Measurements from ENCODE around the gene TECPR1.

The TECPR1 gene

DNA sequence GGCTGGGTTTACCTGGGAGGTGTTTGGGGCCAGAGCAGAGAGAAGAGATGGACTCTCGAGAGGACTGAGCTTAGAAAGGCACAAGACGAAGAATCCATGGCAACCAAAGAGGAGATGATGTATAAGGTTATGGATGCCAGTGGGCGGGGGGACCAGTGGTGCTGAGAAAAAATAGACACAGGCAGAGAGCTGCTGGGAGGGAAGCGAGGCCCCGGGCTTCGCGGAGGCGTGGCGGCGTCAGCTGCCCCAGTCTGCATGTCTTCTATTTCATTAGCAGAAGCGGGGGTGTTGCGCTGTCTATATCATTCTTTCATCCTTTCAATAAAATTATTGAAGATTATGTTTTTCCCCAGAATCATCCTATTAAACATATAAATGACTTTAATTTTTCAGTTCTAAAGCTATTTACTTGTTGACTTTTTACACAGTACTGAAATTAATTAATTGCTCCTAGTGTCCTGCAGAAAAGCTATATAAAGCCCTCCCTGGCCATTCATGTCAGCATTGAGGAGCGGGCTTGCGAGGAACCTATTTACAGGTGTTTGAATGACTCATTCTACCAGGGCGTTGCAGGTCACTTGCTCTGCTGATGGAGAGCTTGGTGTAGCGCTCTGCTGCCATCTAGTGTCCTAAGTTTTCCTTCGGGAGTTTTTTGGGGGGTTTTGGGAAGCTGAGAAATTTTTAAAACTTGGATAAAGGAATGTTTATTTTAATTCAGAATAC is 83.7 kb downstream of the TECPR1 start:
- TF ChIP-seq FOXP2 (optimal IDR thresholded peaks at IDR 0.05; ENCODE audit: borderline replicate concordance, extremely low read depth, extremely low read length, insufficient read depth) (no peak), SIN3A (IDR thresholded peaks at IDR 0.05; ENCODE audit: borderline replicate concordance, insufficient read depth, low read length) (no peak), POLR2AphosphoS5 (IDR thresholded peaks at IDR 0.05; ENCODE audit: low read depth, low read length) (no peak)

DNA sequence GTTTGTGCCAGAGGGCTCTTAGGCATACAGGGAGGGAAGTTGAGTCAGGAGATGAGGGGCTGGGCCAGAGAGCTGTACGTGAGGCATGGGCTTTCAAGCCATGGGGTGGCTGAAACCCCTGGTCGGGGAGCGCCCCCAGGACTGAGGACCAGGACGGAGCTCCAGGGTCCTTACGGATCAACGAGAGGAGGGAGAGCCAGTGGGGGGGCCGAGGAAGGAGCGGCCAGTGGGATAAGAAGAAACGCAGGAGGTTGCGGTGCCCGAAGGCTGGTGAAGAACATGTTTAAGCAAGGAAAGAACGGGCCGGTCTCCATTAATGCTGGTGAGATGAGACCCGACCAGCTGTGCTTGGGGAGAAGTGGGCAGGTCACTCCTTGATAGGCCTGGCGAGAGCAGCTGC is 84.4 kb downstream of the TECPR1 start:
- TF ChIP-seq TAF1 (IDR thresholded peaks at IDR 0.05; ENCODE audit: borderline replicate concordance, insufficient read depth, low read length) (no peak), SIN3A (IDR thresholded peaks at IDR 0.05; ENCODE audit: borderline replicate concordance, insufficient read depth, low read length) (no peak), POLR2AphosphoS5 (IDR thresholded peaks at IDR 0.05; ENCODE audit: low read depth, low read length) (no peak), FOXP2 (optimal IDR thresholded peaks at IDR 0.05; ENCODE audit: borderline replicate concordance, extremely low read depth, extremely low read length, insufficient read depth) (no peak)
- TF ChIP-seq, protein P1, sequence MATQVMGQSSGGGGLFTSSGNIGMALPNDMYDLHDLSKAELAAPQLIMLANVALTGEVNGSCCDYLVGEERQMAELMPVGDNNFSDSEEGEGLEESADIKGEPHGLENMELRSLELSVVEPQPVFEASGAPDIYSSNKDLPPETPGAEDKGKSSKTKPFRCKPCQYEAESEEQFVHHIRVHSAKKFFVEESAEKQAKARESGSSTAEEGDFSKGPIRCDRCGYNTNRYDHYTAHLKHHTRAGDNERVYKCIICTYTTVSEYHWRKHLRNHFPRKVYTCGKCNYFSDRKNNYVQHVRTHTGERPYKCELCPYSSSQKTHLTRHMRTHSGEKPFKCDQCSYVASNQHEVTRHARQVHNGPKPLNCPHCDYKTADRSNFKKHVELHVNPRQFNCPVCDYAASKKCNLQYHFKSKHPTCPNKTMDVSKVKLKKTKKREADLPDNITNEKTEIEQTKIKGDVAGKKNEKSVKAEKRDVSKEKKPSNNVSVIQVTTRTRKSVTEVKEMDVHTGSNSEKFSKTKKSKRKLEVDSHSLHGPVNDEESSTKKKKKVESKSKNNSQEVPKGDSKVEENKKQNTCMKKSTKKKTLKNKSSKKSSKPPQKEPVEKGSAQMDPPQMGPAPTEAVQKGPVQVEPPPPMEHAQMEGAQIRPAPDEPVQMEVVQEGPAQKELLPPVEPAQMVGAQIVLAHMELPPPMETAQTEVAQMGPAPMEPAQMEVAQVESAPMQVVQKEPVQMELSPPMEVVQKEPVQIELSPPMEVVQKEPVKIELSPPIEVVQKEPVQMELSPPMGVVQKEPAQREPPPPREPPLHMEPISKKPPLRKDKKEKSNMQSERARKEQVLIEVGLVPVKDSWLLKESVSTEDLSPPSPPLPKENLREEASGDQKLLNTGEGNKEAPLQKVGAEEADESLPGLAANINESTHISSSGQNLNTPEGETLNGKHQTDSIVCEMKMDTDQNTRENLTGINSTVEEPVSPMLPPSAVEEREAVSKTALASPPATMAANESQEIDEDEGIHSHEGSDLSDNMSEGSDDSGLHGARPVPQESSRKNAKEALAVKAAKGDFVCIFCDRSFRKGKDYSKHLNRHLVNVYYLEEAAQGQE (IDR thresholded peaks at IDR 0.05; ENCODE audit: insufficient read depth in 1 of 2, low read depth in 2 of 2, low read length in 2 of 2), result no peak

DNA sequence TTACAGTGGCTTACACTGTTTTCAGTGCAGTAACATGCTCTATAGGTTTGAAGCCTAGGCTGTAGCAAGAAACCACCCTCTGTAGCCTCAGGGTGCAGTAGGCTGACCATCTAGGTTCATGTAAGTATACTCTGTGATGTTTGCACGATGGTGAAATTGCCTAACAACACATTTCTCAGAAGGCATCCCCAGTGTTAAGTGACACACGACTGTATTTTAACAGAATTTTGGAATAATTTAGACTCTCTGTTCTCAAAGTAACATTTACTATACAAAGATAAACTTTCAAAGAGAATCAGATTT is 85.4 kb downstream of the TECPR1 start:
- TF ChIP-seq FOXP2 (optimal IDR thresholded peaks at IDR 0.05; ENCODE audit: borderline replicate concordance, extremely low read depth, extremely low read length, insufficient read depth) (no peak), TAF1 (IDR thresholded peaks at IDR 0.05; ENCODE audit: borderline replicate concordance, insufficient read depth, low read length) (no peak), POLR2AphosphoS5 (IDR thresholded peaks at IDR 0.05; ENCODE audit: low read depth, low read length) (no peak), SIN3A (IDR thresholded peaks at IDR 0.05; ENCODE audit: borderline replicate concordance, insufficient read depth, low read length) (no peak)
- TF ChIP-seq, protein P1 (IDR thresholded peaks at IDR 0.05; ENCODE audit: insufficient read depth in 1 of 2, low read depth in 2 of 2, low read length in 2 of 2), result no peak

DNA sequence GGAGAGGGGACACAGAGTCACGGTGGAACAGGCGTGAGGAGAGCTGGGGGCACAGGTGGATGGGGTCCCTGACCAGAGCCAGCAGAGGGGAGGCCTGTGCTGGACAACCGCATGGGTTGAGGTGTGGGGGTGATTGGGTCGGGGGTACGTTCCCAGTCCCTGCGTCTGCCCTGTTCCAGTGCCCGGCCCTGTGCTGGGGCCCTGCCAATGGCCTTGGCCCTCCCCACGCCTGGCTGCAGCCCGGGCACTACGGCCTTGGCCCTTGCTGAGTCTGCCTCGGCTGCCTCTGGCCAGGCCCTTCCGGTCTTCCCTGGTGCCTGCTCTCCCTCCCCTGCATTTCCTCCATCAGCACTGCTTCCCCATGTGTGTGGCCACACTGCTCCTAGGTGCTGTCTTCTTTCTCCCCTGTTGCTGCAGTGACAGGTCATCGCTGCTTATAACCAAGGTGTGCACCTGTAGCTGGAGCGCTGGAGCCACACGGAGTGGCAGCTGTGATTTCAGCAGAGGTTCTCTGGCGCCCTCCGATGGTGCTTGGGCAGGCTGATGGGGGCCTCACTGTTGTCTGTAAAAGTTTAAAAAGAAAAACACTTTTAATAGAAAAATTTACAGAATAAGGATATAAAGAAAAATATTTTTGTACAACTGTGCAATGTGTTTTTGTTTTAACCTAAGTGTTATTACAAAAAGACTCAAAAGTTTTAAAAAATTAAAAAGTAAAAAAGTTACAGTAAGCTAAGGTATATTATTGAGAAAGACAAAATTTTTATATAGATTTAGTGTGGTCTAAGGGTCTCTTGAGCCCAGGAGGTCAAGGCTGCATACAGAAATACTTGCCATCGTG is 86.0 kb downstream of the TECPR1 start:
- TF ChIP-seq FOXP2 (optimal IDR thresholded peaks at IDR 0.05; ENCODE audit: borderline replicate concordance, extremely low read depth, extremely low read length, insufficient read depth), result no peak
- no peak for TF ChIP-seq SIN3A (IDR thresholded peaks at IDR 0.05; ENCODE audit: borderline replicate concordance, insufficient read depth, low read length)
- TF ChIP-seq, protein P1 (IDR thresholded peaks at IDR 0.05; ENCODE audit: insufficient read depth in 1 of 2, low read depth in 2 of 2, low read length in 2 of 2), result no peak
- TF ChIP-seq TAF1 (IDR thresholded peaks at IDR 0.05; ENCODE audit: borderline replicate concordance, insufficient read depth, low read length), result no peak
- no peak for TF ChIP-seq POLR2AphosphoS5 (IDR thresholded peaks at IDR 0.05; ENCODE audit: low read depth, low read length)

All from PFSK-1 (cell line).